Measurements from ENCODE around the gene COL16A1. TPM values are rescaled to one million over a fixed set of nuclear protein-coding genes. Genes with fewer than 3 reads are reported as not detected.

Gene COL16A1
- total RNA-seq, 4 donors from 2014 or later = 76.5 to 292 (median 177) TPM

DNA sequence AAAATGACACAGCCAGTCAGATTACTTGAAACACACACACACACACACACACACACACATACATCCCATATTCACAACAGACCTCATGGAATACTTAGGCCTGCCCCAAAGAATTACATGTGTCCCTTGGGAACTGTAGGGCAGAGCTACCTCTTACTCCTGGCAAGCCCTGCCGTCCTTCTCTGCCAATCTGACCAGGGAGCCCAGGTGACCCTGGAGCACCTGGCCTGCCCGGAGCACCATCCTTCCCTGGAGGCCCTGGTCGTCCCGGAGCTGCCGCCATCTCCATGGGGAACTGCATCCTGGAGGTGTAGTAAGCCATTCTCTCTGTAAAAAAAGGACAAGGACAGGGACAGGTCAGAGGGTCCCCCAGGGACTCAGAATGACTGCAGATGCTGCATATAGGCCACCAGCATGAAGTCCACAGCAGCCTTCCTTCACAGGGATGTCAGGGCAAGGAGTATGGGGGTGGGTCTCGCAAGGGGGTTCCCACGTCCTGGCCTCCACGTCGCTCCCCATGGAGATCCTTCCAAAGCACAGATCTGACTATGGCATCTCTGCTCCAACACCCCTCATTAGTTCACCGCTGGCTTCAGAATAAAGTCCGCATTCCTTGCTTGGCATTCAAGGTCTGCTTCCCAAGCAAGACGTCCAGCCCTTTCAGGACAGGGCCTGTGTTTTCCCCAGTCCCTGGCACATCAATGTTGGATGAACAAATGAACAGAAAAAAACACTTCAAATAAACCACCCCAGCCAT, 49.9 kb downstream of the COL16A1 start:
- Histone ChIP-seq H3K4me3 (no peak overlapping the region), H3K27me3 (no peaks in the 10 kb centered on the region), H3K27ac (no peak overlapping the region), H3K36me3 (no peaks in the 10 kb centered on the region), H3K9me3 (no peaks in the 10 kb centered on the region), H3K4me1 (no peaks in the 10 kb centered on the region)
- intact Hi-C loops (cut with DNase I; ENCODE audit: low total_unique reads) = no loop called here
- no peak for DNase-seq
- no peak for TF ChIP-seq POLR2A (IDR thresholded peaks at IDR 0.05)
- TF ChIP-seq, protein P1, sequence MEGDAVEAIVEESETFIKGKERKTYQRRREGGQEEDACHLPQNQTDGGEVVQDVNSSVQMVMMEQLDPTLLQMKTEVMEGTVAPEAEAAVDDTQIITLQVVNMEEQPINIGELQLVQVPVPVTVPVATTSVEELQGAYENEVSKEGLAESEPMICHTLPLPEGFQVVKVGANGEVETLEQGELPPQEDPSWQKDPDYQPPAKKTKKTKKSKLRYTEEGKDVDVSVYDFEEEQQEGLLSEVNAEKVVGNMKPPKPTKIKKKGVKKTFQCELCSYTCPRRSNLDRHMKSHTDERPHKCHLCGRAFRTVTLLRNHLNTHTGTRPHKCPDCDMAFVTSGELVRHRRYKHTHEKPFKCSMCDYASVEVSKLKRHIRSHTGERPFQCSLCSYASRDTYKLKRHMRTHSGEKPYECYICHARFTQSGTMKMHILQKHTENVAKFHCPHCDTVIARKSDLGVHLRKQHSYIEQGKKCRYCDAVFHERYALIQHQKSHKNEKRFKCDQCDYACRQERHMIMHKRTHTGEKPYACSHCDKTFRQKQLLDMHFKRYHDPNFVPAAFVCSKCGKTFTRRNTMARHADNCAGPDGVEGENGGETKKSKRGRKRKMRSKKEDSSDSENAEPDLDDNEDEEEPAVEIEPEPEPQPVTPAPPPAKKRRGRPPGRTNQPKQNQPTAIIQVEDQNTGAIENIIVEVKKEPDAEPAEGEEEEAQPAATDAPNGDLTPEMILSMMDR (IDR thresholded peaks at IDR 0.05) = no peak

DNA sequence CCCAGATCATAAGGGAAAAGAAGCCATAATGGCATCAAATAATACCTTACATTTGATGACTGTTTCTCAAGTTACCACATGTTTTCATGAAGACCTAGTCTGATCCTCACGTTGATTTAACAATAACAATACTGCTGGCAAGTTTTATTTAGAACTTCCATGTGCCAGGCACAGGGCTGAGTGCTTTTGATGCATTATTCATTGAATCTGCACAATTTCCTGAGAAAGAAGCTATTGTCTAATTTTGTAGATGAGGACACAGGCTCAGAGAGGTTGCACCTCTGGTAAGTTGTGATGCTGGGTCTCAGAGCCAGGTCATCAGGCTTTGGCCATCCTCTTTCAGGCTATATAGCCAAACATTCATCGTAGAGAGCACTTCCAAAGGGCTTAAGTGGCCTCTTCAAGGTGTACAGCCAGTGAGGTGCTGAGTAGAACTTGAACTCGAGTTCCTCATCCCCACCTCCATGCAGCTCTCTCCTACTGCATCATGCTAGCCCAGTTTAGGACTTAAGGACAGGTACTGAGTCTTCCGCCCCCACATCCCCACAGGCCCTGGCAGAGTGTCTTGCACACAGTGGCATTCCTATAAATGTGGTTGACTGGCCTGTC, 50.8 kb downstream of the COL16A1 start:
- intact Hi-C loops (cut with DNase I; ENCODE audit: low total_unique reads) = no loop called here
- no peaks in the 10 kb centered on the region for H3K36me3 ChIP-seq

DNA sequence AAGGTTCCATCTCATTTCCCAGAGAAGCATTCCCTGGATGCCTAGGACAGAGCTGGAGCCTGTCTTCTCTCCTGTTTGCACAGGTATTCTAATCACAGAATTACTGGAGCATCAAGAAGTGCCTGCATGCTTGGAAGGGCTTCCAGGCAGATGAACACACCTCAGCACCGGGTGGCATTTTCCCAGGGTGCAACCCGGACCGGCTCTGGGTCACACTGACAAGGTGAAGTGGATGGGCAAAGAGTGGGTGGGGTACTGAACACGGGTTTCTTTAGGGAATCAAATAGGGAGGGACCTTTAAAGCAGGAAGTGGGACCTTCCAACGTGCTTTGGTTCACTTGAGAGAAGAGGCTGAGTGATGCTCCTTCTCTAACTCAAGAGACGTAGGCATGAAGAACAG, 52.1 kb downstream of the COL16A1 start:
- Histone ChIP-seq H3K27ac (peak overlapping the region; percentile 56 to 77), H3K4me1 (no peaks in the 10 kb centered on the region), H3K27me3 (no peaks in the 10 kb centered on the region), H3K4me3 (no peak overlapping the region), H3K9me3 (no peaks in the 10 kb centered on the region), H3K36me3 (no peaks in the 10 kb centered on the region)
- no peak for TF ChIP-seq POLR2A (IDR thresholded peaks at IDR 0.05)
- TF ChIP-seq, protein P1 (IDR thresholded peaks at IDR 0.05) = no peak
- intact Hi-C loops (cut with DNase I; ENCODE audit: low total_unique reads) = no loop called here
- no peak for DNase-seq

More for the DNA sequence above, 50.8 kb downstream of the COL16A1 start:
- H3K4me1 ChIP-seq = no peaks in the 10 kb centered on the region
- H3K27ac ChIP-seq = no peak overlapping the region
- no peaks in the 10 kb centered on the region for H3K9me3 ChIP-seq
- DNase-seq = no peak
- H3K27me3 ChIP-seq = no peaks in the 10 kb centered on the region
- H3K4me3 ChIP-seq = no peak overlapping the region
- TF ChIP-seq, protein P1 (IDR thresholded peaks at IDR 0.05) = no peak
- no peak for TF ChIP-seq POLR2A (IDR thresholded peaks at IDR 0.05)

DNA sequence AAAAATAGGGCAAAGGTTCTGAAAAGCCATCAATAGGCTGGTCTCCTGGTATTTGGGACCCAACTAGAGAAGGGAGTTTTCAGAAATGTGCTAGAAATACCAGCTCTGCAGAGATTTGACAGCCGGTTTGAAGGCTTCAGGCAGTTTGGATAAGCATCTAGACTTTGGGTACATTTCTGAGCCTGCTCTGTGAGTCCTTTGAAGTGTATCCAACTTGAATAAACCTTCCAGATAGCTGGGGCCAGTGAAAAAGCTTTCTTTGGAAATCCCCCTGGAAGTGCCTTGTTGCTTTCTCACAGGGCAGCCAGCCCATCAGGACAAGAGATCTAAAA, 52.8 kb downstream of the COL16A1 start:
- peak in 1 of 2 donors; percentile 44 for DNase-seq
- Histone ChIP-seq H3K9me3 (no peaks in the 10 kb centered on the region), H3K4me3 (no peak overlapping the region), H3K27ac (peak overlapping the region; percentile 56 to 77), H3K27me3 (no peaks in the 10 kb centered on the region), H3K4me1 (no peaks in the 10 kb centered on the region), H3K36me3 (no peaks in the 10 kb centered on the region)
- TF ChIP-seq, protein P1 (IDR thresholded peaks at IDR 0.05) = no peak
- no peak for TF ChIP-seq POLR2A (IDR thresholded peaks at IDR 0.05)
- intact Hi-C loops (cut with DNase I; ENCODE audit: low total_unique reads) = no loop called here

All from uterus (tissue), 4 donors.